ENCODE measurements around the gene TEX261.

TEX261 gene

GRCh38 chr2:70994009-70994698 lies 519 bp downstream of the TEX261 start:
- no peak for TF ChIP-seq CTCF (IDR thresholded peaks at IDR 0.05; ENCODE audit: low read depth, low read length)
- H3K4me3 ChIP-seq (ENCODE audit: low read depth, low read length) = peak overlapping the region; percentile 73

GRCh38 chr2:70992945-70993853 lies 1.5 kb downstream of the TEX261 start:
- no peak for TF ChIP-seq CTCF (IDR thresholded peaks at IDR 0.05; ENCODE audit: low read depth, low read length)
- H3K4me3 ChIP-seq (ENCODE audit: low read depth, low read length) = peak overlapping the region; percentile 73

- H3K4me3 ChIP-seq (ENCODE audit: low read depth, low read length) = no peak overlapping the region
- TF ChIP-seq CTCF (IDR thresholded peaks at IDR 0.05; ENCODE audit: low read depth, low read length) = no peak
These were observed 2.9 kb downstream of the TEX261 start for GRCh38 chr2:70991742-70992141.

- no peak overlapping the region for H3K4me3 ChIP-seq (ENCODE audit: low read depth, low read length)
- TF ChIP-seq CTCF (IDR thresholded peaks at IDR 0.05; ENCODE audit: low read depth, low read length) = no peak
These were observed 3.5 kb downstream of the TEX261 start for GRCh38 chr2:70991142-70991541.

DNA sequence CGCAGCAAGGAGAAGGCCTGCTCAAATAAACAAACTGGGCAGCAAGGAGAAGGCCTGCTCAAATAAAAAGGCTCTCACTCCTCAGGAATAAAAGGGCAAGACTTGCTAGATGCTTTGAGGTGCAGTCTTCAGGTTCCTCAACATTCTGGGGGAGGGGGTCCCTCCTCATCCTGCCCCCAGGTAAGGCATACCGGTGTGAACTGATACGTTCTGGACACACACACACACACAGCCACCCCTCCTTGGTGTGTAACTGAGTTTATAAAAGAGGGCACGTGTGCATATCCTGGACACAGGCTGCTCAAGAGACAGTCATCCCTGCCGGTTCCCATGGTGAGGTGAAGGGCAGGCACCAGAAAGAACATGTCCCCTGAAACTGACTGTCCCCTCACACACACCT lies 4.5 kb downstream of the TEX261 start:
- no peak overlapping the region for H3K4me3 ChIP-seq (ENCODE audit: low read depth, low read length)
- TF ChIP-seq CTCF (IDR thresholded peaks at IDR 0.05; ENCODE audit: low read depth, low read length) = no peak

- no peak overlapping the region for H3K4me3 ChIP-seq (ENCODE audit: low read depth, low read length)
- no peak for TF ChIP-seq CTCF (IDR thresholded peaks at IDR 0.05; ENCODE audit: low read depth, low read length)
These were observed 5.7 kb downstream of the TEX261 start for GRCh38 chr2:70988726-70989648.

Data from WI38 (cell line).